MM.1S (cell line): ENCODE measurements around the gene NUDT6.

ENCODE experiments used
- DNase-seq: peaks from one replicate; pipeline ENCODE4 v3.0.0-alpha.2; 2015
- H2AFZ ChIP-seq: fragments of 300-600 bp; sonication (generic); 2 replicates; pipeline ENCODE4 v1.6.0; 2016; ENCODE audit warnings: antibody characterized with exemption, low read length
- H3F3A ChIP-seq: fragments of 300-600 bp; sonication (generic); 2 replicates; pipeline ENCODE4 v1.6.1; 2016; ENCODE audit warnings: mild to moderate bottlenecking, antibody characterized with exemption, low read length, moderate library complexity, mixed read lengths; ENCODE audit not compliant: insufficient read depth
- H3K27ac ChIP-seq: fragments of 300-600 bp; sonication (generic); 2 replicates; pipeline ENCODE4 v1.5.1; 2016; ENCODE audit warnings: mild to moderate bottlenecking, low read length
- H3K27me3 ChIP-seq: fragments of 300-600 bp; sonication (generic); replicated peaks from 2 replicates; pipeline ENCODE4 v1.6.0; 2016; ENCODE audit warnings: low read length; ENCODE audit not compliant: insufficient read depth
- H3K36me3 ChIP-seq: fragments of 300-600 bp; sonication (generic); replicated peaks from 2 replicates; pipeline ENCODE4 v1.6.1; 2016; ENCODE audit warnings: mild to moderate bottlenecking, low read length, mixed read lengths; ENCODE audit not compliant: insufficient read depth
- H3K4me1 ChIP-seq: fragments of 300-600 bp; sonication (generic); 2 replicates; pipeline ENCODE4 v1.6.1; 2016; ENCODE audit warnings: low read length, mixed read lengths
- H3K4me2 ChIP-seq: fragments of 300-600 bp; sonication (generic); 2 replicates; pipeline ENCODE4 v1.6.0; 2016; ENCODE audit warnings: low read depth, low read length
- H3K4me3 ChIP-seq: fragments of 300-600 bp; sonication (generic); 2 replicates; pipeline ENCODE4 v1.5.1; 2016; ENCODE audit warnings: low read length, mixed read lengths
- H3K79me2 ChIP-seq: fragments of 300-600 bp; sonication (generic); 2 replicates; pipeline ENCODE4 v1.6.1; 2016; ENCODE audit warnings: mixed run types, low read length, mixed read lengths
- H3K9ac ChIP-seq: fragments of 300-600 bp; sonication (generic); 2 replicates; pipeline ENCODE4 v1.6.1; 2016; ENCODE audit warnings: low read length, mixed read lengths
- H3K9me2 ChIP-seq: fragments of 300-600 bp; sonication (generic); replicated peaks from 2 replicates; pipeline ENCODE4 v1.6.1; 2016; ENCODE audit warnings: mild to moderate bottlenecking, low read length, mixed read lengths; ENCODE audit not compliant: insufficient read depth
- H3K9me3 ChIP-seq: fragments of 300-600 bp; sonication (generic); replicated peaks from 2 replicates; pipeline ENCODE4 v1.6.1; 2016; ENCODE audit warnings: mild to moderate bottlenecking, low read length, mixed read lengths; ENCODE audit not compliant: insufficient read depth
- H4K20me1 ChIP-seq: fragments of 300-600 bp; sonication (generic); 2 replicates; pipeline ENCODE4 v1.6.1; 2016; ENCODE audit warnings: mild to moderate bottlenecking, low read length, moderate library complexity, mixed read lengths; ENCODE audit not compliant: insufficient read depth
- EZH2 ChIP-seq: fragments of 300-600 bp; sonication (generic); optimal IDR thresholded peaks from 2 replicates; pipeline ENCODE3; 2017; ENCODE audit warnings: low read depth, mild to moderate bottlenecking, antibody characterized with exemption, low read length, mixed read lengths
- EZH2phosphoT487 ChIP-seq: fragments of 300-600 bp; sonication (generic); IDR thresholded peaks from 2 replicates; pipeline ENCODE4 v1.6.1; 2018; ENCODE audit warnings: antibody characterized with exemption, low read length
- TF ChIP-seq, protein P1 (sequence below): fragments of 300-600 bp; sonication (generic); IDR thresholded peaks from 2 replicates; pipeline ENCODE4 v1.5.1; 2016; ENCODE audit warnings: antibody characterized with exemption, low read length, mixed read lengths

Gene NUDT6

DNA sequence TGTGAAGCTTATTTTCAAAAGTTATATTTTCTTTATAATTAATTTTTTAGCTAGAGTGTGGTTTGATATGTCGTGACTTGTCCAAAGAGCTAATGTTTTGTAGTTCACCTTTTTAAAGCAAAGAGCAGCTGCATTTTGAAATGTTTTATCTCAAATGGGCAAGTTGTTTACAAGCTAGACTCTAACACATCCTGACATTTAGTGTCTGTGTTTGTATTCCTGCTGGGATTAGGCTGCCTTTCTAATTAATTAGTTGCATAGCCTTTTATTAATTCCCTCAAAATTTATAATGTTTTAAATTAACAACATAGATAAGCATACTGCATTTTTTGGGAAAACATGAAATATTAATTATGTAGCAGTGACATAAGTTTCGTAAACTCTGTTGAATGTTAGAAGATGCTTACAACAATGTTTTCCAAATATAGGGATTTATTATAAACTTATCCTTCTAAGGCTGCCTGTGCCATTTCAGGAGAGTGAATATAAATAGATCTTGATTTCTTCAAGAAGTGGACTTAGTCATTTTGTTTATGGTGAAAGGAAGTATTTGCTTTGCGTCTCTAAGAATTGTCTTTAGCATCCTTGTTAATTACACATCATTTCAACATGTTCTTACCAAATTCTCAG is 37.7 kb upstream of the NUDT6 start:
- H3K9ac ChIP-seq, result no peak overlapping the region
- H3K4me1 ChIP-seq, result no peaks in the 10 kb centered on the region
- H3K27me3 ChIP-seq, result no peaks in the 10 kb centered on the region
- no peak overlapping the region for H3K27ac ChIP-seq
- no peak for DNase-seq
- no peaks in the 10 kb centered on the region for H4K20me1 ChIP-seq
- no peak overlapping the region for H3K4me2 ChIP-seq
- no peaks in the 10 kb centered on the region for H3F3A ChIP-seq
- no peaks in the 10 kb centered on the region for H3K79me2 ChIP-seq
- no peaks in the 10 kb centered on the region for H3K36me3 ChIP-seq
- H2AFZ ChIP-seq, result no peak overlapping the region
- H3K9me2 ChIP-seq, result no peaks in the 10 kb centered on the region
- TF ChIP-seq EZH2, result no peak
- no peak for TF ChIP-seq EZH2phosphoT487
- TF ChIP-seq, protein P1, sequence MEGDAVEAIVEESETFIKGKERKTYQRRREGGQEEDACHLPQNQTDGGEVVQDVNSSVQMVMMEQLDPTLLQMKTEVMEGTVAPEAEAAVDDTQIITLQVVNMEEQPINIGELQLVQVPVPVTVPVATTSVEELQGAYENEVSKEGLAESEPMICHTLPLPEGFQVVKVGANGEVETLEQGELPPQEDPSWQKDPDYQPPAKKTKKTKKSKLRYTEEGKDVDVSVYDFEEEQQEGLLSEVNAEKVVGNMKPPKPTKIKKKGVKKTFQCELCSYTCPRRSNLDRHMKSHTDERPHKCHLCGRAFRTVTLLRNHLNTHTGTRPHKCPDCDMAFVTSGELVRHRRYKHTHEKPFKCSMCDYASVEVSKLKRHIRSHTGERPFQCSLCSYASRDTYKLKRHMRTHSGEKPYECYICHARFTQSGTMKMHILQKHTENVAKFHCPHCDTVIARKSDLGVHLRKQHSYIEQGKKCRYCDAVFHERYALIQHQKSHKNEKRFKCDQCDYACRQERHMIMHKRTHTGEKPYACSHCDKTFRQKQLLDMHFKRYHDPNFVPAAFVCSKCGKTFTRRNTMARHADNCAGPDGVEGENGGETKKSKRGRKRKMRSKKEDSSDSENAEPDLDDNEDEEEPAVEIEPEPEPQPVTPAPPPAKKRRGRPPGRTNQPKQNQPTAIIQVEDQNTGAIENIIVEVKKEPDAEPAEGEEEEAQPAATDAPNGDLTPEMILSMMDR, result no peak
- H3K9me3 ChIP-seq, result no peaks in the 10 kb centered on the region
- no peak overlapping the region for H3K4me3 ChIP-seq

- Histone ChIP-seq H4K20me1 (no peaks in the 10 kb centered on the region), H3K4me2 (no peak overlapping the region), H3K9me3 (no peaks in the 10 kb centered on the region), H2AFZ (no peak overlapping the region), H3K27ac (no peak overlapping the region), H3K36me3 (no peaks in the 10 kb centered on the region), H3K9ac (no peak overlapping the region), H3K9me2 (no peaks in the 10 kb centered on the region), H3F3A (no peaks in the 10 kb centered on the region), H3K4me1 (no peaks in the 10 kb centered on the region), H3K79me2 (no peaks in the 10 kb centered on the region), H3K27me3 (no peaks in the 10 kb centered on the region), H3K4me3 (no peak overlapping the region)
- TF ChIP-seq, protein P1, result no peak
- TF ChIP-seq EZH2phosphoT487 (no peak), EZH2 (no peak)
- DNase-seq, result no peak
These were observed 37.0 kb upstream of the NUDT6 start for GRCh38 chr4:122959441-122959840.

- no peak overlapping the region for H3K4me2 ChIP-seq
- H3K4me3 ChIP-seq, result no peak overlapping the region
- H3K36me3 ChIP-seq, result no peaks in the 10 kb centered on the region
- TF ChIP-seq, protein P1, result no peak
- TF ChIP-seq EZH2, result no peak
- no peak for TF ChIP-seq EZH2phosphoT487
- H3K9ac ChIP-seq, result no peak overlapping the region
- no peaks in the 10 kb centered on the region for H3K27me3 ChIP-seq
- H3F3A ChIP-seq, result no peaks in the 10 kb centered on the region
- H3K79me2 ChIP-seq, result no peaks in the 10 kb centered on the region
- H3K27ac ChIP-seq, result no peak overlapping the region
- no peaks in the 10 kb centered on the region for H3K9me2 ChIP-seq
- H3K4me1 ChIP-seq, result no peaks in the 10 kb centered on the region
- no peak overlapping the region for H2AFZ ChIP-seq
- no peaks in the 10 kb centered on the region for H4K20me1 ChIP-seq
- no peak for DNase-seq
- no peaks in the 10 kb centered on the region for H3K9me3 ChIP-seq
These were observed 36.1 kb upstream of the NUDT6 start for GRCh38 chr4:122958505-122958904.
